Left ventricle myocardium inferior (tissue), 1 donor: Measurements from ENCODE around the gene TMEM273. TPM values are rescaled to one million over a fixed set of nuclear protein-coding genes. Genes with fewer than 3 reads are reported as not detected.

Experiments
- DNase-seq: peaks from one replicate; pipeline ENCODE4 v3.0.0-alpha.2; 2020
- H3K27ac ChIP-seq: fragments of 200-600 bp; replicated peaks from 2 replicates; pipeline ENCODE4 v1.8.0; 2021
- H3K27me3 ChIP-seq: fragments of 200-600 bp; 2 replicates; pipeline ENCODE4 v1.8.0; 2021; ENCODE audit warnings: low read depth
- H3K36me3 ChIP-seq: fragments of 200-600 bp; 2 replicates; pipeline ENCODE4 v1.8.0; 2021
- H3K4me1 ChIP-seq: fragments of 200-600 bp; 2 replicates; pipeline ENCODE4 v1.8.0; 2021
- H3K4me3 ChIP-seq: fragments of 200-600 bp; 2 replicates; pipeline ENCODE4 v1.8.0; 2021; ENCODE audit warnings: mild to moderate bottlenecking, moderate library complexity
- H3K9me3 ChIP-seq: fragments of 200-600 bp; replicated peaks from 2 replicates; pipeline ENCODE4 v1.8.0; 2021
- CTCF ChIP-seq: fragments of 200-600 bp; IDR thresholded peaks from 2 replicates; pipeline ENCODE4 v1.8.0; 2021; ENCODE audit warnings: antibody characterized with exemption, mild to moderate bottlenecking, borderline replicate concordance
- intact Hi-C: fragments of 100-400 bp; cut with micrococcal nuclease; formaldehyde crosslinking; loops from one replicate; pipeline ENCODE4 v1.11.0; 2022
- total RNA-seq: library from RNA; stranded (reverse); fragmentation: NEBNext Ultra II Directional; extraction: Animal tissue kit (Norgen Biotek cat#: 25700); gene quantifications from one replicate; pipeline ENCODE4 v1.2.1, GENCODE V29; 2021
- donor health status: DM: no; HTN: yes; CAD: no; lungs with severe emphysema.

TMEM273 gene
- total RNA-seq, 1 donor from 2014 or later, result 29.0 TPM

- no peak for TF ChIP-seq CTCF
- Histone ChIP-seq H3K9me3 (no peaks in the 10 kb centered on the region), H3K27ac (peak overlapping the region; percentile 85), H3K4me1 (peaks cover 61% of the 10 kb centered on the region), H3K27me3 (no peaks in the 10 kb centered on the region), H3K4me3 (no peak overlapping the region), H3K36me3 (no peaks in the 10 kb centered on the region)
- intact Hi-C loops, result no loop called here
- DNase-seq, result no peak
Measured at GRCh38 chr10:49179699-49180443, 8.3 kb downstream of the TMEM273 start.

GRCh38 chr10:49178489-49179471, 9.4 kb downstream of the TMEM273 start:
- Histone ChIP-seq H3K9me3 (no peaks in the 10 kb centered on the region), H3K27me3 (no peaks in the 10 kb centered on the region), H3K4me3 (no peak overlapping the region), H3K27ac (peak overlapping the region; percentile 85), H3K4me1 (peaks cover 59% of the 10 kb centered on the region), H3K36me3 (no peaks in the 10 kb centered on the region)
- intact Hi-C loops, result no loop called here
- no peak for TF ChIP-seq CTCF
- no peak for DNase-seq

- TF ChIP-seq CTCF, result no peak
- H3K4me3 ChIP-seq, result peak overlapping the region; percentile 34
- H3K36me3 ChIP-seq, result no peaks in the 10 kb centered on the region
- DNase-seq, result peak; percentile 63
- intact Hi-C loops, result no loop called here
- H3K9me3 ChIP-seq, result no peaks in the 10 kb centered on the region
- peaks cover 52% of the 10 kb centered on the region for H3K4me1 ChIP-seq
- no peaks in the 10 kb centered on the region for H3K27me3 ChIP-seq
- H3K27ac ChIP-seq, result peak overlapping the region; percentile 85
Measured at GRCh38 chr10:49177391-49178355, 10.5 kb downstream of the TMEM273 start.

GRCh38 chr10:49176310-49177268, 11.6 kb downstream of the TMEM273 start:
- intact Hi-C loops, result no loop called here
- Histone ChIP-seq H3K36me3 (no peaks in the 10 kb centered on the region), H3K4me3 (peak overlapping the region; percentile 34), H3K27ac (peak overlapping the region; percentile 85), H3K27me3 (no peaks in the 10 kb centered on the region), H3K4me1 (peaks cover 56% of the 10 kb centered on the region), H3K9me3 (no peaks in the 10 kb centered on the region)
- DNase-seq, result peak; percentile 60
- TF ChIP-seq CTCF, result no peak
